ENCODE data around the gene MAGI2.
"Not testable (repeated sequence)": the region's sequence is repeated elsewhere in the genome, so short reads cannot be mapped to it uniquely, and the experiment has no call there.

MAGI2 gene

GRCh38 chr7:79451580-79451979, 1.9 kb downstream of the MAGI2 start:
- DNase-seq (ENCODE audit: low spot score) = no peak

DNA sequence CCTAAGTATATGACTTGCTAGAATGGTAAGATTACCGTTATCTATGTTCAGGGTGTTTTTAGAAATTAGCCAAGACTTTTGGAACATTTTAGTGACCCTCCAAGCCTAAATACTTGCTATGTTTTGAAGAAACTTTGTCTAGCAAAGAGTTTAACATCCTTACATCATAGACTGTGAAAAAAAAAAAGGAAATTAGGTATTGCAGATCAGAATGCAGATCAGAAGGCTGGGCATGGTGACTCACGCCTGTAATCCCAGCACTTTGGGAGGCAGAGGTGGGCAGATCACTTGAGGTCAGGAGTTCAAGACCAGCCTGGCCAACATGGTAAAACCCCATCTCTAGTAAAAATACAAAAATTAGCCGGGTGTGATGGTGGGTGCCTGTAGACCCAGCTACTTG, 10.7 kb downstream of the MAGI2 start:
- DNase-seq (ENCODE audit: low spot score) = not testable (repeated sequence)

DNA sequence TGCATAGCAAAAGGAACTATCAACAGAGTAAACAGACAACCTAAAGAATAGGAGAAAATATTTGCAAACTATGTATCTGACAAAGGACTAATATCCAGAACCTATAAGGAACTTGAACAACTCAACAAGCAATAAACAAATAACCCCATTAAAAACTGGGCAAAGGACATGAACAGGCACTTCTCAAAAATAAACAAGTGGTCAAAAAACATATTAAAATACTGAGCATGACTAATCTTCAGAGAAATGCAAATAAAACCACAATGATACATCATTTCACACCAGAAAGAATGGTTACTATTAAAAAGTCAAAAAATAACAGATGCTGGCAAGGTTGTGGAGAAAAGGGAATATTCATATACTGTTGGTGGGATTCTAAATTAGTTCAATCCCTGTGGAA, 17.1 kb downstream of the MAGI2 start:
- DNase-seq (ENCODE audit: low spot score) = no peak

GRCh38 chr7:79434867-79435266, 18.6 kb downstream of the MAGI2 start:
- DNase-seq (ENCODE audit: low spot score) = no peak

DNA sequence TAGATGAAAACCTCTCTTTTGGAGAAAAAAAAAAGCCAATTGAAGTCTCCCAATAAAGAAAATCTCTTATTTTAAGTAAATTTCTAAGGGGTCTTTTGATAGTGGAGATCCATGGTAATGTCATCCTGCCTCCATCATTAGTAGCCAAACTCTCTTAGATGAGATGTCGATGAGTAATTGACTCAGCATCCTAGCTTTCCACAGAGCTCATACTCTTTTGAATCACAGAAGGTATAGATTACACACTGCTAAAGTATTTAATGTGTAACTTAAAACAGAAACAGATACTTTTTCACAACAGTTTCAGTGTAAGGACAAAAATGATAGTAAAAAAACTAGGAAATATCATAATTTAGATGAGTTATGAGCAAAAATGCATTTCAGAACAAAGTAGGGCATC, 19.4 kb downstream of the MAGI2 start:
- peak; percentile 71 for DNase-seq (ENCODE audit: low spot score)

DNA sequence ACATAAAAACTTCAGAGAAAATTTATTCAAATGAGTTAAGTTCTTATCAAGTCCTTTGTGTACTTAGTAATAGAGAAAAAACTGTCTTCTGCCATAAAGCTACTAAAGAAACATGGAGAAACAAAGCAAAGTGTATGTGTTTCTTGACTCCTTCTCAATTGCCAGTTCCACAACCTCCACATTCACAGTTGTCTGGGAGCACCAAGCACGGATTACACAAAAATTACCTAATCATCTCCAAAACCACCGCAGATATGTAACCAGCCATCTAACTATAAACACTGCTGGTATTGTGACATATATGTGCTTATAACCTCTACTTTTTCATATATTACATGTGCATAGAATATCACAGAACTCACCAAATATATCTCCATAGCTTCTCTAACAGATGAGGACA, 23.1 kb downstream of the MAGI2 start:
- DNase-seq (ENCODE audit: low spot score) = no peak

DNA sequence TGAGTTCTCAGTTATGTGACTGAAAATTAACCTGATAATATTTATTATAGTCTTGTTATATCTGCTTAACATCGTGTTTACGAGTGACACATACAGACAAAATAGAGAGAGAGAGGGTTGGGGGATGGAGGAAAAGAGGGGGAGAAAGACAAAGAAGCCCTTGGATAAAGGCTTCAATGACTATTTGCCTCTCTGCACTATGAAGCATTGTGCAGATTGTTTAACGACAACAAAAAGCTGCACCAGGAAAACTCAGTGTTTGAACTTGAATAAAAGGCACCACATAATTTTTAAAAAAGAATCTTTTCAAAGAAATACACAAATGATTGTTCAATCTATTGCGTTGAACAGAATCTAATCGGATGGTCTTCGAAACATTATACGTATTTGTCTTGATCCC, 27.8 kb downstream of the MAGI2 start:
- no peak for DNase-seq (ENCODE audit: low spot score)

DNA sequence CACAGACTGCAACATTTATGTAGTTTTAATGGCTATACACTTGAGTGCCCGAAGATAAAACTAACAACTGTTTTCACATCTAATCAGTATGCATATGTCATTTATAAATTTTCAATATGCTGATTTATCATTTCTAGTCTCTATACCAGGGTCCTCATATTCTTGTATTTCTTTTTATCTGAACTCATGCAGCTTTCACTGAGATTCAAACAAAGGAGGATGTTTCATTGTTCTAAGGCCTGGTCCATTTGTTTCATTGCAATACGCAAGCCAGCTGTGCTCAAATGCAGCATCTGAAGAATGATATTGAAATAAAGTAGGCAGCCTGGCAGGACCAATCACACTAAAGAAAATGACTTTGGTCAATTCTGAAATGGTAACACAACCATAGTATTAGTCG, 31.7 kb downstream of the MAGI2 start:
- no peak for DNase-seq (ENCODE audit: low spot score)

DNA sequence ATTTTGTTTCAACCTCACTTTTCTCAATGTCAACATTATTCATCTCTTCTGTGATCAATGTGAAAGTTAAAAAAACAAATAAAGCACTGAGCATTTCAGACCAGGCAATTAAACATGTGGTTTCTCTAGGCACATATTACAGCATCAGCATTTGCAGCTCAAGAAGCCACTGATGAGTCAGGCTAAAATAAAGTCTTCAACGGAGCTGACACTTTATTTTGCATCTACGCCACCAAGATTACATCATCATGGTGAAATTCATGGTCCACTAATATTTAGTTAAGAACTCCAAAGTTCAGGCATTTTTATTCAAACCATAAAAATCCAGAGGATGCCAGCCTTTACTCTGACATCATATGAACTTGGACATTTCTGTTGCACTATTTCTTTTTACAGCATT, 33.0 kb downstream of the MAGI2 start:
- DNase-seq (ENCODE audit: low spot score) = peak; percentile 60

GRCh38 chr7:79414910-79415309, 38.6 kb downstream of the MAGI2 start:
- peak; percentile 2 for DNase-seq (ENCODE audit: low spot score)

DNA sequence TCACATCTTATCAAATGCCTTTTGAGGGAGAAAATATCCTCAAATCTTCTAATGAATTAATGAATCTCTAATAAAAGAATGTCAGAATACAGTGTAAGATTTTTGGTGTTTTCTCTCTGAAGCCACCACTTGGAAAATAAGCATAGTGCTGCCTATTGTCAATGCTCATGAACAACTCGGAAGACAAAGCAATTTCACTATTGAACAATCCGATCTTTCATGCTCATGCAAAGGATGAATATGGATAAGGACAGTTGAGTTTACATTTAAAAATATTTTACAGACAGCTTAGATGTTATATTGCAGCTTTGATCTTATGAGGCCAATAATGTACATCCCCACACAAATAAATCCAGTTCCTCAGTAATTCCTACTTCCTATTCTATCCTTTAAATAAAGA, 40.6 kb downstream of the MAGI2 start:
- no peak for DNase-seq (ENCODE audit: low spot score)

GRCh38 chr7:79412438-79412837, 41.0 kb downstream of the MAGI2 start:
- DNase-seq (ENCODE audit: low spot score) = no peak

DNA sequence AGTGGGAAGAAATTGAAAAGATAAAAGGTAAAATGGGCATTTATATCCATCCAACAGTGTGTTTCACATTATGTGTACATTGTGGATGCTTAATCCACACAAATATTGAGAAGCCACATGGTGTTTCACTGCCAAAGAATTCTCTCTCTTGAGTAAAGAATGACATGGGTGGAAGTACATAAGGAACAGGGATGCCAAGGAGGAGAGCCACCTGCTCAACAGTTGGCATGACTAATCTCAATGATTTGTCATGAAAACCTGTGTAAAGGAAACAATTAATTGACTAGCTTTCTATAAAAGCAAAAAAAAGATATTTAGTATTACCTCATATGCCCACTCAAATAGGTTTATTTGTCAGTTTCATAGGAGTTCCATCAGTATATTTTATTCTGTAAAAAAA, 43.1 kb downstream of the MAGI2 start:
- no peak for DNase-seq (ENCODE audit: low spot score)

- no peak for DNase-seq (ENCODE audit: low spot score)
Observed at GRCh38 chr7:79407351-79407750, 46.1 kb downstream of the MAGI2 start.

DNA sequence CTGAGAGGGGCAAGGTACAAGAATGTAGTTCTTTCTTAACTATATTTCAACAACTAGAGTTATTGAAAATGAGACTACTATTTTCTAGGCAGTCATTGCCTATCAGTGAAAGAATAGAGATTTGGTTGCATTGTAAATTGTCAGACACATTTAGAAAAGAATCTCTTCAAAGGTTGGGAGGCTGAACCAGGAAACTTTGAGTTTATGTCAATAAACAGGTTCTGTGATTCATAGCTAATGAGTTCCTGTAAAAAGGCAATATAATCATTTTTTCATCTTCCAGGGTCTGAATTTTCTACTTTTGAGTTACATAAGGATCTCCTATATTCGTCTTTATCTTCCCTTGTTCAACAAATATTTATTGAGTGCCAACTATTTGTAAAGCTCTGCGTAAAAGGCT, 47.1 kb downstream of the MAGI2 start:
- no peak for DNase-seq (ENCODE audit: low spot score)

DNA sequence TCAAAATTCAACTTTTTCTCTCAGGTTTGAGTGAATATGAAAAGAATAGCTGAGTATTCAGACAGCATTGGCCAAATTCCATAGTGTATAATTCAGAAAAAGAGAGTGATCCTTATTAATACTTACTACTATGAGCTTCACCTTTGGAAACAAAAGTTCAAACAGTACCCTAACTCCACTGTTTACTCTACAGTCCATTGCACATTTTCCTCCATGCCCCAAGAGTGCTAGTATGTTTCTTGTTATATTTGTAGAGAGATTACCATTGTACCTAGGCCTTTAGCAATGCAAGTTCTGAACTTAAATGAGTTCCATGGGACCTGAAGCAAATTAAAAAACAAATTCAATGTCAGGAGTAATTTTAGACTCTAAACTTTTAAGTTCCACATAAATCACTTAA, 48.1 kb downstream of the MAGI2 start:
- DNase-seq (ENCODE audit: low spot score) = no peak

DNA sequence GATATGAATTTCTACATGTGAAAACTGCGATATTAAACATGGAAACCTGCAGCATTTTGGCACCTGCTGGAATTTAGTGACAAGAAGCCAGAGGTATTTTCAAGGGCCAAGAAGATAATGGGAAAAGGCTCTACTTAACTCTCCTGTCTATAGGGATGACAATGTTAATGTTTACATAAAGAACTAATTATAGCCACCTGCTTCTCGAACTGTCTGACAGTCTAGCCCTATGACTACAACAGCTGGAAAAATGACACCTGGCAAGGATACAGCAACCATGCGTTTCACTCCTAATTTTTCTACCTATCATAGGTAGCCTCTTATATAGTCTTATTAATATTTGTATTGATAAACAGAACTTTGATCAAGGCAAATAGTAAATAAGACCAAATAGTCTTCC, 49.6 kb downstream of the MAGI2 start:
- no peak for DNase-seq (ENCODE audit: low spot score)

- DNase-seq (ENCODE audit: low spot score) = peak; percentile 52
Observed at GRCh38 chr7:79403451-79403850, 50.0 kb downstream of the MAGI2 start.

DNA sequence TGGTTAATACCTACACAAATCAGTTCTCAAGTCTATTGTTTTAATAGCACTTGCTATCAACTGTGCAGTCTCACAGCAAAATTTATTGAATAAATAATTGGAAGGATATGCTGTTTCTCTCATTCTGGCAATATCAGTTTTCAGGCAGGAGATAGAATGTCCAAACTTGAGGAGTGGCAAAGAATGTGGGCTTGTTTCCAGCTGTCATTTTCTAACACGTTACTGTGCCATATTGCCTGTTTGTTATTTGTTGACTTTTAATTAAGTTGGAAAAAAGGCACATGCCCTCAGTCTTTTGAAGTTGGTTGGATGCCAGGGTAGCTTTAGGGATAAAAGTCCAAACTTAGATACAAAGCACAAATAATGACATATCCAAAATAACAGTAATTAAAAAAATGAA, 52.2 kb downstream of the MAGI2 start:
- no peak for DNase-seq (ENCODE audit: low spot score)

DNA sequence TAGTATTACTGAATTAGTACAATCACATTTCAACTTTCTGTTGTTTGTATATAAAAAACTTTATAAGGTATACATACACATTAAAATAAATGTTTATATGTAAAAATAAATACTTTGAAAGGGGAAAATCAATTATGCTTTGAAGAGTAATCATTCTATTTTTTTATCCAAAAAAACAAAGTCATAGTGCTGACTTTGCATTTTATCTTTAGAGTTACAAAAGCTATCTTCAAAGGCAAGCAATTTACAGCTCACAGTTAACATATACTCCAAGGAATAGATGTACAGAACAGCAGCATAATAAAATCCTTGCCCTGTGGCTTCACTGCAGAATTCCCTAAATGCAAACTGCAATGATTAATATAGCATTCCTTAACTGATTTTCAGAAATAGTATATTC, 53.2 kb downstream of the MAGI2 start:
- DNase-seq (ENCODE audit: low spot score) = no peak

- peak; percentile 18 for DNase-seq (ENCODE audit: low spot score)
Observed at GRCh38 chr7:79398138-79398749, 55.2 kb downstream of the MAGI2 start.

- DNase-seq (ENCODE audit: low spot score) = no peak
Observed at GRCh38 chr7:79386688-79387422, 66.6 kb downstream of the MAGI2 start.

DNA sequence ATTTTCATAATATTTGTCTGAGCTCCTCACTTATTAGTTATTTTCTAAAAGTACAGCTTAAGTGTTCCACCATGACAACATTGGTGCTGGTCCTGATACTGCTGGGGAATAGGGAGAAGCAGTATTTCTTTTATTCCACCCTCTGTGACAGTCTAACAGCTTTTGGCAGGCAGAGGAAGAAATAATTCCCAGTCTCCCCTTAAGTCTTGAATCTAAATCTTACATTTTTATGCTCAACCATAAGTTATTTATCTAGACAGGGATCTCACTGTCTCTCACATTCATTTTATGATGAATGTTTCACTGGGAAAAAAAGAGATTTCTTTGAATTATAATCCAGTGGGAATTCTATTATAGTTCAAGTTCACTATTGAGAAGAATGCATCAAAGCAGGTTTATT, 71.5 kb downstream of the MAGI2 start:
- no peak for DNase-seq (ENCODE audit: low spot score)

- no peak for DNase-seq (ENCODE audit: low spot score)
Observed at GRCh38 chr7:79377097-79377496, 76.4 kb downstream of the MAGI2 start.

Data from GM03348 (cell line).